ENCODE results near the gene GALNT10. TPM values are rescaled to one million over a fixed set of nuclear protein-coding genes. Genes with fewer than 3 reads are reported as not detected.

Gene GALNT10
- polyA plus RNA-seq, 1 donor (not counting 4 experiments of a cell fraction or from before 2014, with no cell fraction given), result 17.9 TPM

DNA sequence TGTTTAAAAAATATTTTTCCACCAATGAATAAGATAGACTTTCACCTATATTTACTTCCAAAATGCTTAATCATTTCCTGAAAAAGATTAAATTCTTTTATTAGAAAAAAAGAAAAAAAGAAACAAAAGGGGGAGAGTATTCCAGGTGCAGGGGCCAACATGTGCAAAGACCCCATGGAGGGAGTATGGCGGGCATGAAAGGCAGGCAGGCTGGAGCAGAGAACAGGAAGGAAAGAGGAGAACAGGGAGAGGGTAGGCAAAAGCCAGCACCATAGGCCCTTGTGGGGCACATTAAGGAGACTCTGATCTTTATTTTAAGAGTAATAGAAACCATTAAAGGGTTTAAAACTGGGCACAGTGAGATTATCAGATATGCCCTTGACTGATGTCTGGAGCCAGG is 238.8 kb downstream of the GALNT10 start:
- TF ChIP-seq EZH2 (IDR thresholded peaks at IDR 0.05; ENCODE audit: low read length), result no peak
- TF ChIP-seq, protein P1, sequence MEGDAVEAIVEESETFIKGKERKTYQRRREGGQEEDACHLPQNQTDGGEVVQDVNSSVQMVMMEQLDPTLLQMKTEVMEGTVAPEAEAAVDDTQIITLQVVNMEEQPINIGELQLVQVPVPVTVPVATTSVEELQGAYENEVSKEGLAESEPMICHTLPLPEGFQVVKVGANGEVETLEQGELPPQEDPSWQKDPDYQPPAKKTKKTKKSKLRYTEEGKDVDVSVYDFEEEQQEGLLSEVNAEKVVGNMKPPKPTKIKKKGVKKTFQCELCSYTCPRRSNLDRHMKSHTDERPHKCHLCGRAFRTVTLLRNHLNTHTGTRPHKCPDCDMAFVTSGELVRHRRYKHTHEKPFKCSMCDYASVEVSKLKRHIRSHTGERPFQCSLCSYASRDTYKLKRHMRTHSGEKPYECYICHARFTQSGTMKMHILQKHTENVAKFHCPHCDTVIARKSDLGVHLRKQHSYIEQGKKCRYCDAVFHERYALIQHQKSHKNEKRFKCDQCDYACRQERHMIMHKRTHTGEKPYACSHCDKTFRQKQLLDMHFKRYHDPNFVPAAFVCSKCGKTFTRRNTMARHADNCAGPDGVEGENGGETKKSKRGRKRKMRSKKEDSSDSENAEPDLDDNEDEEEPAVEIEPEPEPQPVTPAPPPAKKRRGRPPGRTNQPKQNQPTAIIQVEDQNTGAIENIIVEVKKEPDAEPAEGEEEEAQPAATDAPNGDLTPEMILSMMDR (optimal IDR thresholded peaks at IDR 0.05 in 1 of 3, IDR thresholded peaks at IDR 0.05 in 1 of 3, conservative IDR thresholded peaks at IDR 0.05 in 1 of 3; ENCODE audit: extremely low read depth in 1 of 3, insufficient read depth in 2 of 3, low read length in 3 of 3), result no peak
- DNase-seq (ENCODE audit: low read depth, low spot score) (no peak), FAIRE-seq (no peak)
- no peaks in the 10 kb centered on the region for H4K20me1 ChIP-seq (ENCODE audit: control insufficient read depth, extremely low read depth, insufficient read depth, low read length)
- H3K27me3 ChIP-seq (ENCODE audit: control insufficient read depth, extremely low read depth, insufficient read depth, low read length), result no peaks in the 10 kb centered on the region
- H3K4me3 ChIP-seq (ENCODE audit: control insufficient read depth in 2 of 3, extremely low read depth in 1 of 3, insufficient read depth in 2 of 3, low read depth in 1 of 3, low read length in 3 of 3), result no peak overlapping the region
- H3K27ac ChIP-seq (ENCODE audit: control insufficient read depth, insufficient read depth, low read length), result no peak overlapping the region
- no peaks in the 10 kb centered on the region for H3K9me1 ChIP-seq (ENCODE audit: control insufficient read depth, extremely low read depth, insufficient read depth, low read length)
- no peak overlapping the region for H3K4me2 ChIP-seq (ENCODE audit: control insufficient read depth, extremely low read depth, insufficient read depth, low read depth, low read length)
- no peaks in the 10 kb centered on the region for H3K9me3 ChIP-seq (ENCODE audit: control insufficient read depth, low read depth, low read length)
- H3K9ac ChIP-seq (ENCODE audit: control insufficient read depth, extremely low read depth, insufficient read depth, low read length), result no peak overlapping the region
- peaks cover 0 to 2% of the 10 kb centered on the region in 2 experiments for H3K36me3 ChIP-seq (ENCODE audit: control insufficient read depth in 2 of 2, extremely low read depth in 1 of 2, insufficient read depth in 2 of 2, low read length in 2 of 2)
- no peaks in the 10 kb centered on the region for H3K79me2 ChIP-seq (ENCODE audit: control insufficient read depth, insufficient read depth, low read length)
- H2AFZ ChIP-seq (ENCODE audit: control insufficient read depth, low read length), result no peak overlapping the region
- H3K4me1 ChIP-seq (ENCODE audit: control insufficient read depth, extremely low read depth, insufficient read depth, low read length), result no peaks in the 10 kb centered on the region
- dilution Hi-C loops (cut with MboI; ENCODE audit: extremely low pct_ligation_motif_present, low sequenced_read_pairs), result no loop called here

- FAIRE-seq (no peak), DNase-seq (ENCODE audit: low read depth, low spot score) (no peak)
- Histone ChIP-seq H3K9me1 (ENCODE audit: control insufficient read depth, extremely low read depth, insufficient read depth, low read length) (no peaks in the 10 kb centered on the region), H4K20me1 (ENCODE audit: control insufficient read depth, extremely low read depth, insufficient read depth, low read length) (no peaks in the 10 kb centered on the region), H3K4me1 (ENCODE audit: control insufficient read depth, extremely low read depth, insufficient read depth, low read length) (no peaks in the 10 kb centered on the region), H3K27ac (ENCODE audit: control insufficient read depth, insufficient read depth, low read length) (no peak overlapping the region), H3K9me3 (ENCODE audit: control insufficient read depth, low read depth, low read length) (no peaks in the 10 kb centered on the region), H2AFZ (ENCODE audit: control insufficient read depth, low read length) (no peak overlapping the region), H3K9ac (ENCODE audit: control insufficient read depth, extremely low read depth, insufficient read depth, low read length) (no peak overlapping the region), H3K36me3 (ENCODE audit: control insufficient read depth in 2 of 2, extremely low read depth in 1 of 2, insufficient read depth in 2 of 2, low read length in 2 of 2) (no peaks in the 10 kb centered on the region), H3K4me3 (ENCODE audit: control insufficient read depth in 2 of 3, extremely low read depth in 1 of 3, insufficient read depth in 2 of 3, low read depth in 1 of 3, low read length in 3 of 3) (no peak overlapping the region), H3K4me2 (ENCODE audit: control insufficient read depth, extremely low read depth, insufficient read depth, low read depth, low read length) (no peak overlapping the region), H3K79me2 (ENCODE audit: control insufficient read depth, insufficient read depth, low read length) (no peaks in the 10 kb centered on the region), H3K27me3 (ENCODE audit: control insufficient read depth, extremely low read depth, insufficient read depth, low read length) (no peaks in the 10 kb centered on the region)
- no peak for TF ChIP-seq EZH2 (IDR thresholded peaks at IDR 0.05; ENCODE audit: low read length)
- TF ChIP-seq, protein P1 (optimal IDR thresholded peaks at IDR 0.05 in 1 of 3, IDR thresholded peaks at IDR 0.05 in 1 of 3, conservative IDR thresholded peaks at IDR 0.05 in 1 of 3; ENCODE audit: extremely low read depth in 1 of 3, insufficient read depth in 2 of 3, low read length in 3 of 3), result no peak
- dilution Hi-C loops (cut with MboI; ENCODE audit: extremely low pct_ligation_motif_present, low sequenced_read_pairs), result no loop called here
These were observed 239.9 kb downstream of the GALNT10 start for GRCh38 chr5:154430466-154430865.

Data from keratinocyte (primary cell).